CD14-positive monocyte (primary cell): ENCODE measurements around the gene RECK. TPM values are rescaled to one million over a fixed set of nuclear protein-coding genes. Genes with fewer than 3 reads are reported as not detected.
A peak's percentile ranks its signal among the peaks of the same experiment; 100 is the strongest.

Source experiments
- DNase-seq, 3 donors: peaks; one replicate each; pipeline ENCODE4 v3.0.0-alpha.2; 2011 to 2022
- H2AFZ ChIP-seq: 2 replicates; pipeline ENCODE4 v1.6.0; 2012; ENCODE audit warnings: mild to moderate bottlenecking, low read depth, low read length, inconsistent platforms; ENCODE audit not compliant: insufficient read depth, poor library complexity, severe bottlenecking
- H3K27ac ChIP-seq, 2 donors: 1 replicate in 1 of 2; 2 replicates in 1 of 2; pipeline ENCODE4 v1.5.1; 2012 to 2013; ENCODE audit warnings: low read length in 2 of 2, control low read depth in 1 of 2, inconsistent platforms in 1 of 2, low read depth in 1 of 2, mild to moderate bottlenecking in 1 of 2
- H3K27me3 ChIP-seq, 2 donors: one replicate each; pipeline versions ENCODE4 v1.6.0 to v1.6.1; 2011 to 2013; ENCODE audit warnings: low read length in 2 of 2; ENCODE audit not compliant: control insufficient read depth in 2 of 2, insufficient read depth in 2 of 2
- H3K36me3 ChIP-seq, 2 donors: replicated peaks in 1 of 2; 1 replicate in 1 of 2; 2 replicates in 1 of 2; pipeline versions ENCODE4 v1.5.1 to v1.6.1; 2012 to 2013; ENCODE audit warnings: low read length in 2 of 2, control low read depth in 1 of 2, inconsistent platforms in 1 of 2, mild to moderate bottlenecking in 1 of 2; ENCODE audit not compliant: insufficient read depth in 2 of 2, control insufficient read depth in 1 of 2
- H3K4me1 ChIP-seq, 2 donors: 1 replicate in 1 of 2; 2 replicates in 1 of 2; pipeline versions ENCODE4 v1.5.1 to v1.6.1; 2012 to 2013; ENCODE audit warnings: low read length in 2 of 2, control low read depth in 1 of 2, inconsistent platforms in 1 of 2, mild to moderate bottlenecking in 1 of 2, moderate library complexity in 1 of 2; ENCODE audit not compliant: insufficient read depth in 2 of 2, control insufficient read depth in 1 of 2
- H3K4me2 ChIP-seq: replicated peaks from 2 replicates; pipeline ENCODE3; 2012; ENCODE audit warnings: low read length, moderate library complexity, mild to moderate bottlenecking; ENCODE audit not compliant: poor library complexity, severe bottlenecking; ENCODE audit errors: extremely low read depth
- H3K4me3 ChIP-seq, 3 experiments: fragments of 200-600 bp in 1 of 3; sonication (generic) in 1 of 3; replicated peaks in 1 of 3; 1 replicate in 2 of 3; 2 replicates in 1 of 3; pipeline ENCODE4 v1.5.1; 2011 to 2013; ENCODE audit warnings: low read length in 3 of 3, mild to moderate bottlenecking in 3 of 3, control low read depth in 2 of 3, low read depth in 2 of 3, inconsistent platforms in 1 of 3, moderate library complexity in 1 of 3
- H3K79me2 ChIP-seq: 2 replicates; pipeline ENCODE4 v1.6.0; 2012; ENCODE audit warnings: mild to moderate bottlenecking, control low read depth, inconsistent platforms, low read length, moderate library complexity; ENCODE audit not compliant: insufficient read depth
- H3K9ac ChIP-seq: 2 replicates; pipeline ENCODE4 v1.6.0; 2017; ENCODE audit warnings: low read length, mild to moderate bottlenecking; ENCODE audit not compliant: insufficient read depth, poor library complexity, severe bottlenecking
- H3K9me3 ChIP-seq, 2 donors: replicated peaks in 1 of 2; 1 replicate in 1 of 2; 2 replicates in 1 of 2; pipeline versions ENCODE4 v1.5.1 to v1.6.1; 2012 to 2013; ENCODE audit warnings: low read length in 2 of 2, control low read depth in 1 of 2; ENCODE audit not compliant: control insufficient read depth in 1 of 2, insufficient read depth in 1 of 2
- H4K20me1 ChIP-seq: 2 replicates; pipeline ENCODE4 v1.6.0; 2012; ENCODE audit warnings: mild to moderate bottlenecking, low read length, control low read depth, moderate library complexity; ENCODE audit not compliant: insufficient read depth
- H3K27ac Mint-ChIP-seq, 7 donors: one replicate each; pipeline ENCODE4 v1.8.0; 2020; ENCODE audit warnings: mild to moderate bottlenecking in 7 of 7, mixed read lengths in 7 of 7, moderate library complexity in 6 of 7, inconsistent platforms in 2 of 7
- H3K27me3 Mint-ChIP-seq, 3 donors: one replicate each; pipeline ENCODE4 v1.8.0; 2021 to 2022; ENCODE audit warnings: low read depth in 3 of 3, mild to moderate bottlenecking in 3 of 3, mixed read lengths in 3 of 3, moderate library complexity in 3 of 3, inconsistent platforms in 1 of 3
- H3K36me3 Mint-ChIP-seq, 2 donors: one replicate each; pipeline ENCODE4 v1.8.0; 2020; ENCODE audit warnings: mixed read lengths in 2 of 2, inconsistent platforms in 1 of 2, mild to moderate bottlenecking in 1 of 2
- H3K4me1 Mint-ChIP-seq: one replicate; pipeline ENCODE4 v1.8.0; 2020; ENCODE audit warnings: mild to moderate bottlenecking, mixed read lengths
- H3K4me3 Mint-ChIP-seq, 2 donors: one replicate each; pipeline ENCODE4 v1.8.0; 2020; ENCODE audit warnings: mild to moderate bottlenecking in 2 of 2, mixed read lengths in 2 of 2, moderate library complexity in 1 of 2
- H3K9me3 Mint-ChIP-seq, 7 donors: one replicate each; pipeline ENCODE4 v1.8.0; 2020 to 2022; ENCODE audit warnings: mixed read lengths in 7 of 7, mild to moderate bottlenecking in 6 of 7, moderate library complexity in 6 of 7, inconsistent platforms in 2 of 7
- CTCF ChIP-seq: fragments of 200-600 bp; IDR thresholded peaks from one replicate; pipeline ENCODE4 v1.8.0; 2022; ENCODE audit warnings: antibody characterized with exemption, mild to moderate bottlenecking
- WGBS: methylation state at CpG from one replicate; pipeline ENCODE4 v1.1.5; 2013; ENCODE audit warnings: missing lambda C conversion rate; ENCODE audit not compliant: insufficient coverage; 5-methylcytosine and 5-hydroxymethylcytosine counted together
- intact Hi-C, 2 donors: fragments of 100-400 bp; cut with micrococcal nuclease; formaldehyde crosslinking; loops; one replicate each; pipeline versions ENCODE4 v1.15.0 to v1.15.1; 2023
- polyA plus RNA-seq, 3 donors: library from polyadenylated mRNA; depleted of rRNA in 1 of 3; unstranded in 2 of 3; stranded (reverse) in 1 of 3; fragments of 300-500 nt in 2 of 3; fragments of >200 nt in 1 of 3; fragmentation: Illumina TruSeq in 2 of 3; gene quantifications; 1 replicate in 2 of 3; 2 replicates in 1 of 3; pipeline ENCODE4 v1.2.3, GENCODE V29; 2012 to 2021

Gene RECK
- polyA plus RNA-seq, 3 donors = 5.0 to 5.2 (median 5.1) TPM

- no peak overlapping the region for H3K4me3 Mint-ChIP-seq
- no CpG with 5 or more reads among the region's 3 CpGs for WGBS
- Histone ChIP-seq H3K9ac (no peak overlapping the region), H3K36me3 (peaks cover 0 to 16% of the 10 kb centered on the region in 2 donors), H3K27me3 (no peaks in the 10 kb centered on the region), H3K9me3 (peaks cover 0 to 9% of the 10 kb centered on the region in 2 donors), H3K4me1 (peaks cover 15% of the 10 kb centered on the region in 2 donors), H4K20me1 (no peaks in the 10 kb centered on the region), H3K27ac (no peak overlapping the region), H3K4me3 (no peak overlapping the region), H3K4me2 (no peak overlapping the region), H2AFZ (no peak overlapping the region), H3K79me2 (no peaks in the 10 kb centered on the region)
- peaks cover 15% of the 10 kb centered on the region for H3K4me1 Mint-ChIP-seq
- no peaks in the 10 kb centered on the region for H3K27me3 Mint-ChIP-seq
- peaks cover 18% of the 10 kb centered on the region in 2 donors for H3K36me3 Mint-ChIP-seq
- no peak for DNase-seq
- no peak for TF ChIP-seq CTCF
- H3K9me3 Mint-ChIP-seq = peaks cover 0 to 9% (median 6%) of the 10 kb centered on the region in 7 donors
- no peak overlapping the region for H3K27ac Mint-ChIP-seq
- intact Hi-C loops = no loop called here
Observed at GRCh38 chr9:36088020-36088419, 51.3 kb downstream of the RECK start.

DNA sequence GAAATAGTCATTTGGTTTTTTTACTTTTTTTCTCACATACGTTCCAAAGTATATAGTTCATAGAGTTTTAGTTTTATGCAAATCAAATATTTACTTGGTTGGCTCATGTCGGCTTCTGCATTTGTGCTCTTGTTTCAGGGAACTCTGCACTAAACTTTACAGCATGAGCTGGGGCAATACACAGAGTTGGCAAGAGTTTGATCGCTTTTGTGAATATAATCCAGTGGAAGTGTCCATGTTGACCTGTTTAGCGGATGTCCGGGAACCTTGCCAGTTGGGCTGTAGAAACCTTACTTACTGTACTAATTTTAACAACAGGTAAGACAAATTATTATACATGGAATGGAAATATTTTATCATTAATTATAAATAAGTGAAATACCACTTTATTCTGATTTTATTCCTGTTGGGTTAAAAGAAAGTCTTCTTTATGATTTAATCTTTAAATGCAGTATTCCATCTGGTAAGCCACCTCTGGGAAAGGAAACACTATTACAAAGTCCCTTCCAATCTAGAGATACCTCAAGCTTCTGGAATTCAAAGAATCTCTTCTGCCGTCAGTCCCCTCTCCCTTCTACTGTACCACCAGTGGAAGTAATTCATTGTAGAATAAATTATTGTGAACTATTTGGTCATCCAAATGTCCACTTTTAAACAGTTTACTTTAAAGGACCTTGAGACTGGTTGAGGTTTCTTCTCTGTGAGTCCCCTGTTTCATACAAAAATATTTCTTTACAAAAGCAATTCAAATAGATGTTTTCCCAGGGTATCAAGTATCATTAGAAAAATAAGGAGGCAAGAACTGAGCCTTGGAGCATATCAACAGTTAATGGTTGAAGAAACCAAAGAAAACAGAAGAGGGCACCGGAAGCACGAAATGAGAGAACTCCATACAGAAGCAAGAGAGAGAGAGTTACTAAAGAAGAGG, 54.6 kb downstream of the RECK start:
- peak overlapping the region; percentile 28 for H2AFZ ChIP-seq
- H3K4me3 ChIP-seq = no peak overlapping the region
- 100% methylated on average over 1 of the region's 8 CpGs for WGBS
- no peaks in the 10 kb centered on the region for H3K79me2 ChIP-seq
- H3K9me3 ChIP-seq = peaks cover 0 to 7% of the 10 kb centered on the region in 2 donors
- H3K27ac Mint-ChIP-seq = peak overlapping the region; percentile 33 to 92 (median 89)
- DNase-seq = no peak
- H3K36me3 ChIP-seq = peaks cover 0 to 5% of the 10 kb centered on the region in 2 donors
- peak overlapping the region in 1 of 2 donors; percentile 74 for H3K27ac ChIP-seq
- peaks cover 20 to 23% of the 10 kb centered on the region in 2 donors for H3K4me1 ChIP-seq
- no peaks in the 10 kb centered on the region for H3K27me3 Mint-ChIP-seq
- intact Hi-C loops = no loop called here
- H3K4me1 Mint-ChIP-seq = peaks cover 22% of the 10 kb centered on the region
- H4K20me1 ChIP-seq = no peaks in the 10 kb centered on the region
- no peak for TF ChIP-seq CTCF
- H3K4me2 ChIP-seq = no peak overlapping the region
- H3K9ac ChIP-seq = no peak overlapping the region
- no peaks in the 10 kb centered on the region for H3K27me3 ChIP-seq
- H3K36me3 Mint-ChIP-seq = peaks cover 9 to 11% of the 10 kb centered on the region in 2 donors
- no peak overlapping the region for H3K4me3 Mint-ChIP-seq
- H3K9me3 Mint-ChIP-seq = peaks cover 0 to 11% (median 6%) of the 10 kb centered on the region in 7 donors
